WERI-Rb-1 (cell line): ENCODE data around the gene FTO.

ENCODE experiments used
- DNase-seq: peaks from one replicate; pipeline ENCODE4 v3.0.0-alpha.2; 2020
- H3K27ac ChIP-seq: fragments of 250-450 bp; sonication (Bioruptor Pico); 2 replicates; pipeline ENCODE4 v1.5.1; 2020; ENCODE audit warnings: mild to moderate bottlenecking, moderate library complexity
- H3K27me3 ChIP-seq: fragments of 250-450 bp; sonication (Bioruptor Pico); 2 replicates; pipeline ENCODE4 v1.5.1; 2021; ENCODE audit warnings: mild to moderate bottlenecking, low read depth, moderate library complexity; ENCODE audit not compliant: insufficient read depth, severe bottlenecking
- H3K36me3 ChIP-seq: fragments of 250-450 bp; sonication (Bioruptor Pico); 2 replicates; pipeline ENCODE4 v1.5.1; 2020; ENCODE audit warnings: mild to moderate bottlenecking, moderate library complexity
- H3K4me3 ChIP-seq: 2 replicates; pipeline ENCODE4 v1.5.1; 2011; ENCODE audit warnings: low read depth, mild to moderate bottlenecking, control low read depth, low read length
- H3K9me3 ChIP-seq: fragments of 250-450 bp; sonication (Bioruptor Pico); 2 replicates; pipeline ENCODE4 v1.5.1; 2021; ENCODE audit warnings: mild to moderate bottlenecking, moderate library complexity; ENCODE audit not compliant: severe bottlenecking
- CTCF ChIP-seq: IDR thresholded peaks from 2 replicates; pipeline ENCODE4 v1.5.1; 2011; ENCODE audit warnings: low read depth, mild to moderate bottlenecking, control low read depth, inconsistent platforms, low read length

FTO gene

GRCh38 chr16:54165912-54166865 is 462.2 kb downstream of the FTO start:
- no peaks in the 10 kb centered on the region for H3K9me3 ChIP-seq
- no peaks in the 10 kb centered on the region for H3K36me3 ChIP-seq
- H3K4me3 ChIP-seq: no peak overlapping the region
- H3K27me3 ChIP-seq: no peaks in the 10 kb centered on the region
- no peak overlapping the region for H3K27ac ChIP-seq
- DNase-seq: no peak
- TF ChIP-seq CTCF: no peak

GRCh38 chr16:54169112-54169511 is 465.2 kb downstream of the FTO start:
- no peaks in the 10 kb centered on the region for H3K27me3 ChIP-seq
- no peak overlapping the region for H3K4me3 ChIP-seq
- no peak for DNase-seq
- H3K36me3 ChIP-seq: no peaks in the 10 kb centered on the region
- no peaks in the 10 kb centered on the region for H3K9me3 ChIP-seq
- no peak overlapping the region for H3K27ac ChIP-seq
- TF ChIP-seq CTCF: no peak

GRCh38 chr16:54171626-54172537 is 467.9 kb downstream of the FTO start:
- Histone ChIP-seq H3K9me3 (no peaks in the 10 kb centered on the region), H3K27me3 (no peaks in the 10 kb centered on the region), H3K27ac (peak overlapping the region; percentile 58), H3K36me3 (no peaks in the 10 kb centered on the region), H3K4me3 (no peak overlapping the region; the same call in 1 of the 2 replicates)
- no peak for TF ChIP-seq CTCF
- no peak for DNase-seq

GRCh38 chr16:54173490-54173889 is 469.5 kb downstream of the FTO start:
- peak overlapping the region; percentile 86 for H3K27ac ChIP-seq
- no peak for TF ChIP-seq CTCF
- H3K9me3 ChIP-seq: no peaks in the 10 kb centered on the region
- H3K36me3 ChIP-seq: no peaks in the 10 kb centered on the region
- peak overlapping the region; percentile 22 for H3K4me3 ChIP-seq
- H3K27me3 ChIP-seq: no peaks in the 10 kb centered on the region
- peak; percentile 53 for DNase-seq

GRCh38 chr16:54174201-54174600 is 470.2 kb downstream of the FTO start:
- peak overlapping the region; percentile 86 for H3K27ac ChIP-seq
- H3K27me3 ChIP-seq: no peaks in the 10 kb centered on the region
- H3K36me3 ChIP-seq: no peaks in the 10 kb centered on the region
- TF ChIP-seq CTCF: no peak
- H3K9me3 ChIP-seq: no peaks in the 10 kb centered on the region
- peak overlapping the region; percentile 22 for H3K4me3 ChIP-seq
- DNase-seq: peak; percentile 78
